Measurements from ENCODE around the gene MARVELD3. TPM values are rescaled to one million over a fixed set of nuclear protein-coding genes. Genes with fewer than 3 reads are reported as not detected.

The MARVELD3 gene
- total and polyA plus RNA-seq, 2 experiments from 2014 or later = 0.20 TPM; not detected in 1

DNA sequence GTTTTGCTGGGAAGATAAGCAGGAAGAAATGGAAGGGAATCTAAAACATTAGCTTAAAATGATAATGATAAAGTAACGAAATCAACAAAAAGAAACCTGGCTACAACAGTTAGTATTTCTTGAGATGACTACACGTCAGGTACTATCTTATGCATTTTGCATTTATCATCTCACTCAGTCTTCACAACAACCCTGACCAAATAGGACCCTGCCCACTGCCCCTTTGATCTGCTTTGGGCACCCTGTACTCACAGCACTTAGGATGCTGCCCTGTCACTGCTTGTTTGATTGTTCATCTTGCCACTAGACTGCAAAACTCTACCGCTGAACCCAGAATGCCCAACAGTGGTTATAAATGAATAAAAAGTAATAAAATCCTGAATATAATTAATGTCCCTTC lies 45.2 kb downstream of the MARVELD3 start:
- Histone ChIP-seq H2AFZ (no peak overlapping the region), H3K79me2 (ENCODE audit: insufficient read depth) (no peaks in the 10 kb centered on the region), H3K4me1 (ENCODE audit: insufficient read depth) (no peaks in the 10 kb centered on the region), H4K20me1 (ENCODE audit: insufficient read depth) (no peaks in the 10 kb centered on the region), H3K36me3 (ENCODE audit: low read depth) (peaks cover 65% of the 10 kb centered on the region), H3K27ac (no peak overlapping the region), H3K9me3 (ENCODE audit: low read depth) (no peaks in the 10 kb centered on the region), H3K4me2 (ENCODE audit: unreplicated experiment) (no peak overlapping the region), H3K9me2 (ENCODE audit: insufficient read depth) (no peaks in the 10 kb centered on the region), H3K27me3 (replicated peaks; ENCODE audit: insufficient read depth) (no peaks in the 10 kb centered on the region), H3K4me3 (no peak overlapping the region), H3K9ac (no peak overlapping the region), H3F3A (ENCODE audit: insufficient read depth) (no peaks in the 10 kb centered on the region)
- no peak for DNase-seq
- in situ Hi-C loops (cut with MboI) = no loop called here
- TF ChIP-seq EZH2phosphoT487 (IDR thresholded peaks at IDR 0.05; ENCODE audit: insufficient read depth, low read depth) (no peak), EZH2 (IDR thresholded peaks at IDR 0.05; ENCODE audit: insufficient read depth, poor library complexity, severe bottlenecking) (no peak)
- 93 to 94% methylated on average over 3 of the region's 3 CpGs for WGBS, 2 experiments (ENCODE audit: low coverage in 1 of 2, low lambda C conversion rate in 2 of 2, missing lambda C conversion rate in 2 of 2)

DNA sequence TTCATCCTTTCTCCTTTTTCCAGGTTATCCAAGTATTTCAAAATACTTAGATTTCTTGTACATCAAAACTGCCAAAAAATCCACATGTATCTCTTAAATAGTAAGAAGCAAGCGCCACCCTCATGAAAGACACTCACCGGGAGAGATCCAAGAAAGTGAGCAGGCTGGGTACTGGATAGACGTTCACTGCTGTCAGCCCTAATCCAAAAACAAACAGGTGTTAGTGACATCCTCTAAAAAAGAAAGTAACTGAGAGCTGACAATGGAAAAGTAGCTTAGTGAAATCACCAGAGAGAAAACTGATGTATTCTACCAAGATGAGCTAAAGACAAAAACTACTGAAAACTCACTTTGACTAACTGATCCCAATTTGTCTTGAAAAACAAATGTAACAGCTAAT lies 46.1 kb downstream of the MARVELD3 start:
- Histone ChIP-seq H3K4me3 (no peak overlapping the region), H3K9me2 (ENCODE audit: insufficient read depth) (no peaks in the 10 kb centered on the region), H3K4me2 (ENCODE audit: unreplicated experiment) (no peak overlapping the region), H4K20me1 (ENCODE audit: insufficient read depth) (no peaks in the 10 kb centered on the region), H3K36me3 (ENCODE audit: low read depth) (peaks cover 61% of the 10 kb centered on the region), H2AFZ (no peak overlapping the region), H3K27ac (no peak overlapping the region), H3F3A (ENCODE audit: insufficient read depth) (no peaks in the 10 kb centered on the region), H3K9me3 (ENCODE audit: low read depth) (no peaks in the 10 kb centered on the region), H3K4me1 (ENCODE audit: insufficient read depth) (no peaks in the 10 kb centered on the region), H3K79me2 (ENCODE audit: insufficient read depth) (no peaks in the 10 kb centered on the region), H3K27me3 (replicated peaks; ENCODE audit: insufficient read depth) (no peaks in the 10 kb centered on the region), H3K9ac (no peak overlapping the region)
- WGBS, 2 experiments (ENCODE audit: low coverage in 1 of 2, low lambda C conversion rate in 2 of 2, missing lambda C conversion rate in 2 of 2) = 79 to 86% methylated on average over 3 of the region's 3 CpGs
- in situ Hi-C loops (cut with MboI) = no loop called here
- DNase-seq = no peak
- TF ChIP-seq EZH2phosphoT487 (IDR thresholded peaks at IDR 0.05; ENCODE audit: insufficient read depth, low read depth) (no peak), EZH2 (IDR thresholded peaks at IDR 0.05; ENCODE audit: insufficient read depth, poor library complexity, severe bottlenecking) (no peak)

DNA sequence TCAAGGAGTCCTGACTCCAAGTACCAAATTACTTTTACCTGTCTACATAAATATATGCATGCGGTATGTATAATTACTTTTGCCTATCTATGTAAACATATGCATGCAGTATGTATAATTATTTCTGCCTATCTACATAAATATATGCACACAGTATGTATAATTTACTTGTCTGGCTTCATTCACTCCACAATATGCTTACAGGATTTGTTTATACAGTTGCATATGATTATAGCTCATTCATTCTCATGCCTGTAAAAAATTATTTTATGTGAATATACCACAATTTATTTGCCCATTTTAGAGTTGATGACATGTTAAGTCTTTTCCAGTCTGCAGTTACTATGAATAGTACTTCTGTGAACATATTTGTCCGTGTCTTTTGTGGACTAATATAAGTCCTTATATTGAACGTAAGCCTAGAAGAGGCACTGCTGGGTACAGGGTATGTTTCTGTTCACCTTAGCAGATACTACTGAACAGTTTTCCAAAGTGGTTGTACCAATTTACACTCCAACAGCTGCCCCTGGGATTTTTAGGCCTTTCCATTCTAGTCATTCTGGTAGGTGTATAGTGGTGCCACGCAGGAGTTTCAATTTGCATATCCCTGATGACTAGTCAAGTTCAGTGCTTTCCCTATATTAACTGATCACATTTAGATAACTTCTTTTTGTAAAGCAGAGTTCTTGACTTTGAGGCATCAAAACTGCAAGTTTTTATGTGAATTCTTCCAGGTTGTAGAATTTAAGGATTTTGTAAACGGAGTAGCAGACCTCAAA lies 47.0 kb downstream of the MARVELD3 start:
- no peaks in the 10 kb centered on the region for H4K20me1 ChIP-seq (ENCODE audit: insufficient read depth)
- in situ Hi-C loops (cut with MboI) = no loop called here
- no peak overlapping the region for H2AFZ ChIP-seq
- no peaks in the 10 kb centered on the region for H3F3A ChIP-seq (ENCODE audit: insufficient read depth)
- no peak overlapping the region for H3K9ac ChIP-seq
- H3K4me3 ChIP-seq = no peak overlapping the region
- peaks cover 55% of the 10 kb centered on the region for H3K36me3 ChIP-seq (ENCODE audit: low read depth)
- no peak overlapping the region for H3K27ac ChIP-seq
- TF ChIP-seq EZH2phosphoT487 (IDR thresholded peaks at IDR 0.05; ENCODE audit: insufficient read depth, low read depth) (no peak), EZH2 (IDR thresholded peaks at IDR 0.05; ENCODE audit: insufficient read depth, poor library complexity, severe bottlenecking) (no peak)
- no peaks in the 10 kb centered on the region for H3K79me2 ChIP-seq (ENCODE audit: insufficient read depth)
- no peaks in the 10 kb centered on the region for H3K4me1 ChIP-seq (ENCODE audit: insufficient read depth)
- no peaks in the 10 kb centered on the region for H3K27me3 ChIP-seq (replicated peaks; ENCODE audit: insufficient read depth)
- 77 to 84% methylated on average over 5 of the region's 5 CpGs for WGBS, 2 experiments (ENCODE audit: low coverage in 1 of 2, low lambda C conversion rate in 2 of 2, missing lambda C conversion rate in 2 of 2)
- DNase-seq = no peak
- no peaks in the 10 kb centered on the region for H3K9me2 ChIP-seq (ENCODE audit: insufficient read depth)
- H3K9me3 ChIP-seq (ENCODE audit: low read depth) = no peaks in the 10 kb centered on the region
- no peak overlapping the region for H3K4me2 ChIP-seq (ENCODE audit: unreplicated experiment)

DNA sequence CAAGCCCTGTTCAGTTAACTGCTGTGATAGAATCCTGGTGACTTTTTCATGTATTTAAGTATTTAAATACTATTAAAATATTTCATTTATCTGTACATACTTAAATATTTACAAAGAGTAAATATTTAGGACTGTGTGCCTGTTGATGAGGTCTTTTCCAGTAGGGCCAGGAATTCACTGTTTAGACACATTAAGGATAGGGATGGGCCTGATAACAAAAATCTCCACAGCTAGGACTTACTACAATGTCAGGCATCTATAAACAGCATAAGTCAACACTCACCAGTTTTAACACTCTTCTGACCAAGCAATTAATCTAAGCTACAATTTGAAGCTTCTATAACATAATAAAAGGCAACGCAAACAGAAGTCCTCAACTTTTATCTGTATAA lies 47.6 kb downstream of the MARVELD3 start:
- Histone ChIP-seq H4K20me1 (ENCODE audit: insufficient read depth) (no peaks in the 10 kb centered on the region), H3K79me2 (ENCODE audit: insufficient read depth) (no peaks in the 10 kb centered on the region), H3K9me3 (ENCODE audit: low read depth) (no peaks in the 10 kb centered on the region), H3K27me3 (replicated peaks; ENCODE audit: insufficient read depth) (no peaks in the 10 kb centered on the region), H3K36me3 (ENCODE audit: low read depth) (peaks cover 56% of the 10 kb centered on the region), H3K27ac (no peak overlapping the region), H2AFZ (no peak overlapping the region), H3K9ac (no peak overlapping the region), H3K4me1 (ENCODE audit: insufficient read depth) (no peaks in the 10 kb centered on the region), H3F3A (ENCODE audit: insufficient read depth) (no peaks in the 10 kb centered on the region), H3K4me2 (ENCODE audit: unreplicated experiment) (no peak overlapping the region), H3K4me3 (no peak overlapping the region), H3K9me2 (ENCODE audit: insufficient read depth) (no peaks in the 10 kb centered on the region)
- in situ Hi-C loops (cut with MboI) = no loop called here
- no peak for DNase-seq
- WGBS, 2 experiments (ENCODE audit: low coverage in 1 of 2, low lambda C conversion rate in 2 of 2, missing lambda C conversion rate in 2 of 2) = 97 to 98% methylated on average over 1 of the region's 1 CpG
- TF ChIP-seq EZH2 (IDR thresholded peaks at IDR 0.05; ENCODE audit: insufficient read depth, poor library complexity, severe bottlenecking) = no peak
- no peak for TF ChIP-seq EZH2phosphoT487 (IDR thresholded peaks at IDR 0.05; ENCODE audit: insufficient read depth, low read depth)
